ENCODE measurements around the gene RPP14.
A peak's percentile ranks its signal among the peaks of the same experiment; 100 is the strongest.

The RPP14 gene

GRCh38 chr3:58305882-58306711 is at the start of gene RPP14, which contains the start of gene HTD2:
Gene RPP14 (plus strand): TSS chr3:58306245. CDS start chr3:58310330, 4,085 bp downstream.
Gene HTD2 (plus strand): TSS chr3:58306520. CDS start chr3:58317614, 11,094 bp downstream.
- Histone ChIP-seq H2AFZ (ENCODE audit: low read depth) (peak within 1 kb of the TSS; percentile 69), H3K9ac (peak within 1 kb of the TSS; percentile 78), H3K4me1 (ENCODE audit: low read depth, poor library complexity, severe bottlenecking) (peaks cover 8% of the 10 kb centered on the region), H3K36me3 (ENCODE audit: insufficient read depth) (no peaks in the 10 kb centered on the region), H4K20me1 (ENCODE audit: insufficient read depth) (no peaks in the 10 kb centered on the region), H3K4me2 (peak within 1 kb of the TSS; percentile 78), H3K4me3 (IDR thresholded peaks at IDR 0.05; ENCODE audit: insufficient read depth, low read depth, low read length) (peak within 1 kb of the TSS; percentile 80), H3K27me3 (ENCODE audit: insufficient read depth, low read depth) (no peaks in the 10 kb centered on the region), H3K27ac (peak within 1 kb of the TSS; percentile 72), H3K79me2 (ENCODE audit: insufficient read depth, low read depth) (peaks cover 33% of the 10 kb centered on the region)
- peak; percentile 59 for TF ChIP-seq CTCF (conservative IDR thresholded peaks at IDR 0.05; ENCODE audit: low read depth, low read length)

- H3K9ac ChIP-seq = no peak overlapping the region
- no peak overlapping the region for H3K27ac ChIP-seq
- no peak overlapping the region for H3K4me3 ChIP-seq (IDR thresholded peaks at IDR 0.05; ENCODE audit: insufficient read depth, low read depth, low read length)
- H3K27me3 ChIP-seq (ENCODE audit: insufficient read depth, low read depth) = no peaks in the 10 kb centered on the region
- TF ChIP-seq CTCF (conservative IDR thresholded peaks at IDR 0.05; ENCODE audit: low read depth, low read length) = no peak
- H3K36me3 ChIP-seq (ENCODE audit: insufficient read depth) = no peaks in the 10 kb centered on the region
- no peaks in the 10 kb centered on the region for H3K79me2 ChIP-seq (ENCODE audit: insufficient read depth, low read depth)
- no peaks in the 10 kb centered on the region for H3K4me1 ChIP-seq (ENCODE audit: low read depth, poor library complexity, severe bottlenecking)
- no peak overlapping the region for H2AFZ ChIP-seq (ENCODE audit: low read depth)
- no peak overlapping the region for H3K4me2 ChIP-seq
- no peaks in the 10 kb centered on the region for H4K20me1 ChIP-seq (ENCODE audit: insufficient read depth)
Measured at GRCh38 chr3:58256511-58256910, 49.5 kb upstream of the RPP14 start.

- Histone ChIP-seq H3K27ac (no peak overlapping the region), H4K20me1 (ENCODE audit: insufficient read depth) (no peaks in the 10 kb centered on the region), H3K27me3 (ENCODE audit: insufficient read depth, low read depth) (no peaks in the 10 kb centered on the region), H2AFZ (ENCODE audit: low read depth) (no peak overlapping the region), H3K36me3 (ENCODE audit: insufficient read depth) (no peaks in the 10 kb centered on the region), H3K4me1 (ENCODE audit: low read depth, poor library complexity, severe bottlenecking) (no peaks in the 10 kb centered on the region), H3K4me2 (no peak overlapping the region), H3K79me2 (ENCODE audit: insufficient read depth, low read depth) (no peaks in the 10 kb centered on the region), H3K4me3 (IDR thresholded peaks at IDR 0.05; ENCODE audit: insufficient read depth, low read depth, low read length) (no peak overlapping the region), H3K9ac (no peak overlapping the region)
- TF ChIP-seq CTCF (conservative IDR thresholded peaks at IDR 0.05; ENCODE audit: low read depth, low read length) = no peak
Measured at GRCh38 chr3:58258392-58259055, 47.5 kb upstream of the RPP14 start.

- no peak overlapping the region for H3K4me3 ChIP-seq (IDR thresholded peaks at IDR 0.05; ENCODE audit: insufficient read depth, low read depth, low read length)
- no peaks in the 10 kb centered on the region for H3K27me3 ChIP-seq (ENCODE audit: insufficient read depth, low read depth)
- H3K4me1 ChIP-seq (ENCODE audit: low read depth, poor library complexity, severe bottlenecking) = no peaks in the 10 kb centered on the region
- no peak overlapping the region for H3K4me2 ChIP-seq
- H3K36me3 ChIP-seq (ENCODE audit: insufficient read depth) = no peaks in the 10 kb centered on the region
- TF ChIP-seq CTCF (conservative IDR thresholded peaks at IDR 0.05; ENCODE audit: low read depth, low read length) = no peak
- no peaks in the 10 kb centered on the region for H3K79me2 ChIP-seq (ENCODE audit: insufficient read depth, low read depth)
- no peaks in the 10 kb centered on the region for H4K20me1 ChIP-seq (ENCODE audit: insufficient read depth)
- H3K27ac ChIP-seq = no peak overlapping the region
- H2AFZ ChIP-seq (ENCODE audit: low read depth) = no peak overlapping the region
- no peak overlapping the region for H3K9ac ChIP-seq
Measured at GRCh38 chr3:58260261-58260731, 45.7 kb upstream of the RPP14 start.

Data from KMS-11 (cell line).